SH-SY5Y (cell line): Measurements from ENCODE around the gene PPRC1.

ENCODE experiments used
- GATA2 ChIP-seq: IDR thresholded peaks from 2 replicates; pipeline ENCODE4 v1.6.1; 2011; ENCODE audit warnings: mild to moderate bottlenecking, low read depth, low read length
- GATA3 ChIP-seq: IDR thresholded peaks from 2 replicates; pipeline ENCODE4 v1.6.1; 2011; ENCODE audit warnings: low read depth, mild to moderate bottlenecking, low read length, moderate library complexity

- no peak for TF ChIP-seq GATA2
- TF ChIP-seq GATA3, result no peak
Observed at GRCh38 chr10:102185811-102186527, 53.1 kb downstream of the PPRC1 start.
